Lower leg skin (tissue), 4 donors: ENCODE data around the gene SDCBP2. TPM values are rescaled to one million over a fixed set of nuclear protein-coding genes. Genes with fewer than 3 reads are reported as not detected.

Experiments used
- DNase-seq, 2 donors: peaks; one replicate each; pipeline ENCODE4 v3.0.0-alpha.2; 2019; ENCODE audit warnings: low spot score in 2 of 2
- H3K4me3 ChIP-seq: fragments of 200-600 bp; sonication (generic); 2 replicates; pipeline ENCODE4 v1.5.1; 2017; ENCODE audit warnings: mild to moderate bottlenecking, low read depth; ENCODE audit not compliant: poor library complexity, severe bottlenecking
- POLR2A ChIP-seq, 2 donors: fragments of 450-650 bp; IDR thresholded peaks; one replicate each; pipeline ENCODE4 v1.6.1; 2016 to 2017; ENCODE audit warnings: antibody characterized with exemption in 2 of 2, mild to moderate bottlenecking in 1 of 2, moderate library complexity in 1 of 2
- WGBS, 2 donors: methylation state at CpG; one replicate each; pipeline ENCODE4 v1.1.5; 2018; 5-methylcytosine and 5-hydroxymethylcytosine counted together
- intact Hi-C: fragments of 100-400 bp; cut with DNase I; formaldehyde crosslinking; loops from one replicate; pipeline ENCODE4 v1.15.0; 2023; ENCODE audit warnings: low total_unique reads
- total RNA-seq, 4 donors: library from RNA; depleted of rRNA; stranded (reverse); fragments of >200 nt; gene quantifications; one replicate each; pipeline ENCODE4 v1.1.0, GENCODE V29; 2016
- TF ChIP-seq, protein P1 (sequence below), 3 donors: fragments of 450-650 bp; IDR thresholded peaks; one replicate each; pipeline ENCODE4 v1.5.1; 2016; ENCODE audit warnings: antibody characterized with exemption in 3 of 3, mild to moderate bottlenecking in 3 of 3, moderate library complexity in 2 of 3

Gene SDCBP2
- total RNA-seq, 4 donors from 2014 or later, result 141 to 206 (median 181) TPM

GRCh38 chr20:1307571-1307971 lies 21.4 kb downstream of the SDCBP2 start:
- no peak overlapping the region for H3K4me3 ChIP-seq
- intact Hi-C loops, result no loop called here
- WGBS, 2 donors, result 87 to 89% methylated on average over 6 to 13 of the region's 13 CpGs
- no peak for DNase-seq
- TF ChIP-seq, protein P1, sequence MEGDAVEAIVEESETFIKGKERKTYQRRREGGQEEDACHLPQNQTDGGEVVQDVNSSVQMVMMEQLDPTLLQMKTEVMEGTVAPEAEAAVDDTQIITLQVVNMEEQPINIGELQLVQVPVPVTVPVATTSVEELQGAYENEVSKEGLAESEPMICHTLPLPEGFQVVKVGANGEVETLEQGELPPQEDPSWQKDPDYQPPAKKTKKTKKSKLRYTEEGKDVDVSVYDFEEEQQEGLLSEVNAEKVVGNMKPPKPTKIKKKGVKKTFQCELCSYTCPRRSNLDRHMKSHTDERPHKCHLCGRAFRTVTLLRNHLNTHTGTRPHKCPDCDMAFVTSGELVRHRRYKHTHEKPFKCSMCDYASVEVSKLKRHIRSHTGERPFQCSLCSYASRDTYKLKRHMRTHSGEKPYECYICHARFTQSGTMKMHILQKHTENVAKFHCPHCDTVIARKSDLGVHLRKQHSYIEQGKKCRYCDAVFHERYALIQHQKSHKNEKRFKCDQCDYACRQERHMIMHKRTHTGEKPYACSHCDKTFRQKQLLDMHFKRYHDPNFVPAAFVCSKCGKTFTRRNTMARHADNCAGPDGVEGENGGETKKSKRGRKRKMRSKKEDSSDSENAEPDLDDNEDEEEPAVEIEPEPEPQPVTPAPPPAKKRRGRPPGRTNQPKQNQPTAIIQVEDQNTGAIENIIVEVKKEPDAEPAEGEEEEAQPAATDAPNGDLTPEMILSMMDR (IDR thresholded peaks at IDR 0.05), result no peak
- TF ChIP-seq POLR2A (IDR thresholded peaks at IDR 0.05), result no peak

GRCh38 chr20:1307171-1307570 lies 21.8 kb downstream of the SDCBP2 start:
- 81 to 82% methylated on average over 10 of the region's 10 CpGs for WGBS, 2 donors
- TF ChIP-seq, protein P1 (IDR thresholded peaks at IDR 0.05), result no peak
- no peak for TF ChIP-seq POLR2A (IDR thresholded peaks at IDR 0.05)
- no peak for DNase-seq
- intact Hi-C loops, result no loop called here
- H3K4me3 ChIP-seq, result no peak overlapping the region

GRCh38 chr20:1306316-1307135 lies 22.4 kb downstream of the SDCBP2 start:
- no peak overlapping the region for H3K4me3 ChIP-seq
- DNase-seq, result no peak
- WGBS, 2 donors, result 84 to 89% methylated on average over 14 of the region's 14 CpGs
- no peak for TF ChIP-seq POLR2A (IDR thresholded peaks at IDR 0.05)
- TF ChIP-seq, protein P1 (IDR thresholded peaks at IDR 0.05), result no peak
- intact Hi-C loops, result no loop called here

GRCh38 chr20:1305712-1306111 lies 23.2 kb downstream of the SDCBP2 start:
- no peak overlapping the region for H3K4me3 ChIP-seq
- WGBS, 2 donors, result 89 to 94% methylated on average over 10 of the region's 24 CpGs
- no peak for DNase-seq
- intact Hi-C loops, result no loop called here
- no peak for TF ChIP-seq POLR2A (IDR thresholded peaks at IDR 0.05)
- TF ChIP-seq, protein P1 (IDR thresholded peaks at IDR 0.05), result no peak

DNA sequence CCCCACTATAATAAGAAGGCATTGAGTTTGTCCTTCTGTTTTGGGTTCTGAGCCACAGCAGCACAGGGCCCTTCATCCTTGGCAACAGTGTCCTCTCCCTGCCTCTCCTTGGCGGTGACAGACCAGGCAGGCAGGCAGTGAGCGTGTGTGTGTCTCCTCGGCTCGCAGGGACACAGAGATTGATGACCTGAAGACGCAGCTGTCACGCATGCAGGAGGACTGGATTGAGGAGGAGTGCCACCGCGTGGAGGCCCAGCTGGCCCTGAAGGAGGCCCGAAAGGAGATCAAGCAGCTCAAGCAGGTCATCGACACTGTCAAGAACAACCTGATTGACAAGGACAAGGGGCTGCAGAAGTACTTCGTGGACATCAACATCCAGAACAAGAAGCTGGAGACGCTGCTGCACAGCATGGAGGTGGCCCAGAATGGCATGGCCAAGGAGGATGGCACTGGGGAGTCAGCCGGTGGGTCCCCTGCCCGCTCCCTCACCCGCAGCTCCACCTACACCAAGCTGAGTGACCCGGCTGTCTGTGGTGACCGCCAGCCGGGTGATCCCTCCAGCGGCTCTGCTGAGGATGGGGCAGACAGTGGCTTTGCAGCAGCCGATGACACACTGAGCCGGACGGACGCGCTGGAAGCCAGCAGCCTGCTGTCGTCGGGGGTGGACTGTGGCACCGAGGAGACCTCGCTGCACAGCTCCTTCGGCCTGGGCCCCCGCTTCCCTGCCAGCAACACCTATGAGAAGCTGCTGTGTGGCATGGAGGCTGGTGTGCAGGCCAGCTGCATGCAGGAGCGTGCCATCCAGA lies 24.0 kb downstream of the SDCBP2 start:
- intact Hi-C loops, result no loop called here
- no peak for DNase-seq
- H3K4me3 ChIP-seq, result no peak overlapping the region
- TF ChIP-seq, protein P1 (IDR thresholded peaks at IDR 0.05), result no peak
- 85 to 86% methylated on average over 18 to 27 of the region's 31 CpGs for WGBS, 2 donors
